HCT116 (cell line): Measurements from ENCODE around the gene SMIM26.

Experiments used
- CTCF ChIP-seq, 3 experiments: fragments of 200-600 bp in 1 of 3; sonication (generic) in 1 of 3; IDR thresholded peaks in 2 of 3; conservative IDR thresholded peaks in 1 of 3; 2 replicates each; pipeline ENCODE4 v1.5.1; 2012 to 2017; ENCODE audit warnings: low read depth in 2 of 3, low read length in 2 of 3, antibody characterized with exemption in 1 of 3, borderline replicate concordance in 1 of 3, control low read depth in 1 of 3, mild to moderate bottlenecking in 1 of 3, mixed read lengths in 1 of 3, mixed run types in 1 of 3, moderate library complexity in 1 of 3; ENCODE audit not compliant: insufficient read depth in 1 of 3
- POLR2A ChIP-seq: IDR thresholded peaks from 2 replicates; pipeline ENCODE4 v1.7.0; 2011; ENCODE audit warnings: borderline replicate concordance; ENCODE audit not compliant: insufficient read depth, insufficient read length; ENCODE audit errors: extremely low read depth

GRCh38 chr20:18585134-18585533, 17.9 kb downstream of the SMIM26 start:
- TF ChIP-seq CTCF (IDR thresholded peaks at IDR 0.05 in 2 of 3, conservative IDR thresholded peaks at IDR 0.05 in 1 of 3; ENCODE audit: borderline replicate concordance in 1 of 3, insufficient read depth in 1 of 3, low read depth in 2 of 3, low read length in 2 of 3) (no peak), POLR2A (no peak)
